Effector memory CD4-positive, alpha-beta T cell (primary cell): Measurements from ENCODE around the gene FIGNL2.
"Not testable (repeated sequence)": the region's sequence is repeated elsewhere in the genome, so short reads cannot be mapped to it uniquely, and the experiment has no call there.

Source experiments
- DNase-seq, 3 donors: peaks; one replicate each; pipeline ENCODE4 v3.0.0-alpha.2; 2020
- H3K27ac ChIP-seq: 2 replicates; pipeline ENCODE4 v1.7.0; 2013; ENCODE audit warnings: mild to moderate bottlenecking, low read length, moderate library complexity; ENCODE audit not compliant: insufficient read depth, poor library complexity, severe bottlenecking
- H3K27me3 ChIP-seq: replicated peaks from 2 replicates; pipeline ENCODE4 v1.7.0; 2013; ENCODE audit warnings: mild to moderate bottlenecking, low read length; ENCODE audit not compliant: insufficient read depth, control insufficient read depth, poor library complexity, severe bottlenecking
- H3K36me3 ChIP-seq: 2 replicates; pipeline ENCODE4 v1.7.0; 2013; ENCODE audit warnings: mild to moderate bottlenecking, low read length, moderate library complexity; ENCODE audit not compliant: control insufficient read depth, insufficient read depth
- H3K4me1 ChIP-seq: 2 replicates; pipeline ENCODE4 v1.7.0; 2013; ENCODE audit warnings: low read length, mild to moderate bottlenecking; ENCODE audit not compliant: control insufficient read depth, insufficient read depth, poor library complexity, severe bottlenecking
- H3K4me3 ChIP-seq: 2 replicates; pipeline ENCODE4 v1.7.0; 2013; ENCODE audit warnings: low read length, low read depth, mild to moderate bottlenecking; ENCODE audit not compliant: insufficient read depth, poor library complexity, severe bottlenecking
- H3K9me3 ChIP-seq: 2 replicates; pipeline ENCODE4 v1.7.0; 2013; ENCODE audit warnings: mild to moderate bottlenecking, low read length, moderate library complexity; ENCODE audit not compliant: control insufficient read depth

The FIGNL2 gene

DNA sequence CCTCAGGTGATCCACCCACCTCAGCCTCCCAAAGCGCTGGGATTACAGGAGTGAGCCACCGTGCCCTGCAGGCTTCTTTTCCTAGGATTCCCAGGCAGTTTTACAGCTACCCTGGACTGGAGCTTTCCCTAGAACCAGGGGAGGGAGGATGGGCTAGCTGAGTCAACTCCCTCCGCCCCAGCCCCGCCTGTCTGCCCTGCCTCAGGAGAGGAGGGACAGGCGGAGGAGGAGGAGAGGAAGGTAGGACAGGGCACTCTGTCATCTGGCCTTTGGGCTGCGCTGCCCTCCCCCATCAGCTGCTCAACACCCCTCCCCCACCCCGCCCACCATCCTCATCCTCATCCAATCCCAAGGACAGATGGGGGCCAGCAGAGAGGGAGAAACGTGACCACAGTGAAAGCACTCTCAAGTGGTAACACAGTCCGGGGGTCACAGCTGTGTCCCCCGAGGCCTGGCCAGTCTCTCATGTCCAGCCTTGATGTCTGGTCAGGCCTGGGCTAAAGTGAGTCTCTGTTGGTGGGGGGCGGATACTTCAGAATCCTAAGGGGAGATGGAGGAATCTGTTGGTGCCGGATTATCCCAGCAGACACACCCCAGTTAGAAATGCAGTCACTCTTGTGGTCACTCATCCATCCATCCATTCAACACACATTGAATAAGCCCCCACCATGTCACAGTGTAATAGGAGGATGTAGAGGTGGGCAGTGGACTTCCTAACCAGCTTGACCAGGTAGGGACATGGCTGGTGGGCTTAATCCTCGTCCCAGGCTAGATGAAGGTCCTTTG lies 12.3 kb downstream of the FIGNL2 start:
- Histone ChIP-seq H3K27ac (no peak overlapping the region), H3K4me3 (no peak overlapping the region), H3K27me3 (no peaks in the 10 kb centered on the region), H3K36me3 (no peaks in the 10 kb centered on the region), H3K4me1 (peaks cover 7% of the 10 kb centered on the region), H3K9me3 (no peaks in the 10 kb centered on the region)
- DNase-seq = no peak

DNA sequence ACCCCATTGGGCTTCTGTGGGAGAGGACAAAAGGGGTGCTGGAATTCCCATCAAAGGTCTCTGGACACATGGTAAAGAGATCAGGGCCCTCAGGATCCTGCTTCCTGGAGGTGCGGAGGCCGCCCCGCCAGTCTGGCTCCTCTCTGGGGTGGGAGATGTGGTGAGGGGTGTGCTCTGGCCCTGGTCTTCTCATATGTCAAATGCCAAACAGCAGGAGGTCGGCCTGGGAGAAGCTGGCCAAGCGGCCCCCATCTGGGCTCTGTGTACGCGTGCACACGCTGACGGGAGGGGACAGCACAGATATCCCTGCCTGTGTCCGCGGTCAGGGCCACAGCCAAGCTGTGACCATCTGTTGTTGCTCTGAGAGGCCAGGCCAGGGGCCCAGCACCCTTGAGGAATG lies 14.1 kb downstream of the FIGNL2 start:
- DNase-seq = no peak
- no peaks in the 10 kb centered on the region for H3K9me3 ChIP-seq
- no peaks in the 10 kb centered on the region for H3K36me3 ChIP-seq
- no peak overlapping the region for H3K4me3 ChIP-seq
- H3K27me3 ChIP-seq = no peaks in the 10 kb centered on the region
- H3K4me1 ChIP-seq = peaks cover 7% of the 10 kb centered on the region
- H3K27ac ChIP-seq = no peak overlapping the region

DNA sequence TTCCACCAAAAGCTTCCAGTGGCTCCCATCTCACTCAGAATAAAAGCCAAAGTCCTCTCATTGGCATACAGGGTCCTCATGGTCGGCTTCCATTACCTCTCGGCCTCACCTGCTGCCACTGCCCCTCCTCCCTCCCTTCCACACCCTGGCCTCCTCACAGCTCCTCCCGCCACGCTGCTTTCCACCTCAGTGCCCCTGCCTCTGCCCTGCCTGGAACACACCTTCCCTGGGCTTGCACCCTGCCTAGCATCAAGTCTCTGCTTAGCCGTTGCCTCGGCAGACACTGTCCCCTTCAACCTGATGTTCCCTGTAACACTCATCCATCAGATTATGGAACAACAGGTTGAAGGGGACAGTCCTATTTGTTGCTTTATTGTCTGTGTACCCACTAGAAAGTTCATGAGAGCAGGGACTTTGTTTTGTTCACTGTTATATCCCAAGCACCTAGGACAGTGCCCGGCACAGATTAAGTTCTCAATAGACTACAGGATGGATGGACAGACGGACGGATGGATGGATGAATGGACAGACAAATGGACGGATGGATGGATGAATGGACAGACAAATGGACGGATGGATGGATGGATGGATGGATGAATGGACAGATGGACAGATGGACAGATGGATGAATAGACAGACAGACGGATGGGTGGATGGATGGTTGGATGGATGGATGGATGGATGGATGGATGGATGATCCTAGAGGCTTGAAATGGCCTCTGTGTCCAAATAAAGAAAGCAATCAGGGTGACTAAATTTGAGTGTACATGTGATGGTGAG lies 14.9 kb downstream of the FIGNL2 start:
- Histone ChIP-seq H3K27me3 (no peaks in the 10 kb centered on the region), H3K4me3 (no peak overlapping the region), H3K27ac (no peak overlapping the region), H3K36me3 (no peaks in the 10 kb centered on the region), H3K4me1 (peaks cover 7% of the 10 kb centered on the region), H3K9me3 (no peaks in the 10 kb centered on the region)
- no peak for DNase-seq

DNA sequence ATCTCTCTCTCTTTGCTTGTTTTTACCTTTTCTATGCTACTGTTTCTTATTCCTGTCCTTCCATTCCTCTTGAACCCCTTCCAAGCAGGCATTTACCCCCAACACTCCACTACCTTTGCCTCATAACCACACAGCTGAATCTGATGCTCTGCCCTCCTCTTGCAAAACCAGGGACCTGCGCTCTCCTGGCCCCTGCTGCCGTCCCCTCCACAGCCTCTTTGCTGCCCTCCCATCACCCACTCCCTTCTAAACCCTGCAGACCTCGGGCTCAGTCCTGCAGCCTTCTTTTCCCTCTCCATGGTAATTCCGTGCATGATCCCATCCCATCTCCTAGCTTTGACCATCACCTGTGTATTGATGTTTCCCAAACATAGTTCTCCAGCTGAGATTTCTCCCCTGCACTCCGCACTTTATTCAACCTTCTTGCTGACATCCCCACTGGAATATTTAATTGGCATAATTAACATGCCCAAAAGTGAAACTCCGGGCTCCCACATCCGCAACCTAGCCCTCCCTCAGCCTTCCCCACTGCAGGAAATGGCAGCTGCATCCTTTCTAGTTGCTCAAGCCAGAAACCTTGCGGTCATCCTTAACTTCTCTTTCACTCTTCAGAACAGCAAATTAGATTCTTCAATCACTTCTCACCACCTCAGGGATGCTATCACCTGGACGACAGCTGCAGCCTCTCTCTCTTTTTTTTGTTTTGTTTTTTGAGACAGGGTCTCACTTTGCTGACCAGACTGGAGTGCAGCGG lies 16.0 kb downstream of the FIGNL2 start:
- H3K27ac ChIP-seq = no peak overlapping the region
- H3K4me3 ChIP-seq = no peak overlapping the region
- no peaks in the 10 kb centered on the region for H3K9me3 ChIP-seq
- H3K27me3 ChIP-seq = no peaks in the 10 kb centered on the region
- no peaks in the 10 kb centered on the region for H3K36me3 ChIP-seq
- no peak for DNase-seq
- H3K4me1 ChIP-seq = peaks cover 11% of the 10 kb centered on the region

DNA sequence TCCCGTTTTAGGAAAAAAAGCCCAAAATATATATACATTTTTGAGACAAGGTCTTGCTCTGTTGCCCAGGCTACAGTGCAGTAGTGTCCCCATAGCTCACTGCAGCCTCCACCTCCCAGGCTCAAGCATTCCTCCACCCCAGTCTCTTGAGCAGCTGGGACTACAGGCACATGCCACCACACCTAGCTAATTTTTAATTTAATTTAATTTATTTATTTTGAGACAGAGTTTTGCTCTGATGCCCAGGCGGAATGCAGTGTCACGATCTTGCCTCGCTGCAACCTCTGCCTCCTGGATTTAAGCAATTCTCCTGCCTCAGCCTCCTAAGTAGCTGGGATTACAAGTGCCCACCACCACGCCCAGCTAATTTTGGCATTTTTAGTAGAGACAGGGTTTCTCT lies 16.7 kb downstream of the FIGNL2 start:
- H3K27me3 ChIP-seq, H3K36me3 ChIP-seq, H3K4me3 ChIP-seq, H3K9me3 ChIP-seq, DNase-seq, H3K27ac ChIP-seq: not testable (repeated sequence)
- H3K4me1 ChIP-seq = peaks cover 11% of the 10 kb centered on the region

DNA sequence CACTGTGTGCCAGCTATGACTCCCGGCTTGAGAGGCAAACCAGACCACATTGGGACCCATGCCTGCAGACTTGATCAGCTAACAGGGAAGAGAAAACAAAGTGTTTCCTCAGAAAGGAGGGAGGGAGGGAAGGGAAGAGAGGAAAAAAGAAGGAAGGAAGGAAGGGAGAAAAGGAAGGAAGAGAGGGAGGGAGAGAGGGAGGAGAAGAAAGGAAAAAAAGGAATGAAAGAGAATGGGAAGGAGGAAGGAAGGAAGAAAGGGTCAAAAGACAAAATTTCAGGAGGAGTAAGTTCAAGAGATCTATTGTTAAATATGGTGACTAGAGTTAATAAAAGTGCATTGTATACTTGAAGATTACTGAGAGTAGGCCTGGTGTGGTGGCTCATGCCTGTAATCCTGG lies 18.9 kb downstream of the FIGNL2 start:
- H3K9me3 ChIP-seq = no peaks in the 10 kb centered on the region
- no peaks in the 10 kb centered on the region for H3K27me3 ChIP-seq
- DNase-seq = no peak
- no peak overlapping the region for H3K27ac ChIP-seq
- no peak overlapping the region for H3K4me3 ChIP-seq
- peaks cover 11% of the 10 kb centered on the region for H3K4me1 ChIP-seq
- H3K36me3 ChIP-seq = no peaks in the 10 kb centered on the region

DNA sequence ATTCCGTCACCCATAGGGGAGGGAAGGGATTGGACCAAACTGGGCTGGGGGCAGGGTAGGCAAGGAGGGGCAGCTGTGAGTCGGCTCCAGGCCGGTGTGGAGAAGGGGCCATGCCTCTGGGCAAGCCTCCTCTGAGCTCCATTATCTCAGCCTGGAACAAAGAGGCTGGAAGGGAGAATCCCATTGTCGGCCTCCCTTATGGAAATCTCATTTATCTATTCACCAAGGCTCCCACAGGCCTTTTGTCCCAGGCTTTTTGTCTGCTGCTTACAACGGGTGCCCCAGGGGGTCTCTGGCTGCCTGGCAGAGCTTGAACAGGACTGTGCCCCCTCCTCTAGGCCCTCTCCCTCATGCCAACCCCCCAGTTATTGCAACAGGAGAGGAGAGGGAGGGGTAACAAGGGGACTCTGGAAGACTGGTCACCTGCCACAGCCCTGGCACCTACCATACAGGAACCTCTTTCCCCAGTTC lies 19.5 kb downstream of the FIGNL2 start:
- H3K4me1 ChIP-seq = peaks cover 11% of the 10 kb centered on the region
- H3K36me3 ChIP-seq = no peaks in the 10 kb centered on the region
- DNase-seq = no peak

DNA sequence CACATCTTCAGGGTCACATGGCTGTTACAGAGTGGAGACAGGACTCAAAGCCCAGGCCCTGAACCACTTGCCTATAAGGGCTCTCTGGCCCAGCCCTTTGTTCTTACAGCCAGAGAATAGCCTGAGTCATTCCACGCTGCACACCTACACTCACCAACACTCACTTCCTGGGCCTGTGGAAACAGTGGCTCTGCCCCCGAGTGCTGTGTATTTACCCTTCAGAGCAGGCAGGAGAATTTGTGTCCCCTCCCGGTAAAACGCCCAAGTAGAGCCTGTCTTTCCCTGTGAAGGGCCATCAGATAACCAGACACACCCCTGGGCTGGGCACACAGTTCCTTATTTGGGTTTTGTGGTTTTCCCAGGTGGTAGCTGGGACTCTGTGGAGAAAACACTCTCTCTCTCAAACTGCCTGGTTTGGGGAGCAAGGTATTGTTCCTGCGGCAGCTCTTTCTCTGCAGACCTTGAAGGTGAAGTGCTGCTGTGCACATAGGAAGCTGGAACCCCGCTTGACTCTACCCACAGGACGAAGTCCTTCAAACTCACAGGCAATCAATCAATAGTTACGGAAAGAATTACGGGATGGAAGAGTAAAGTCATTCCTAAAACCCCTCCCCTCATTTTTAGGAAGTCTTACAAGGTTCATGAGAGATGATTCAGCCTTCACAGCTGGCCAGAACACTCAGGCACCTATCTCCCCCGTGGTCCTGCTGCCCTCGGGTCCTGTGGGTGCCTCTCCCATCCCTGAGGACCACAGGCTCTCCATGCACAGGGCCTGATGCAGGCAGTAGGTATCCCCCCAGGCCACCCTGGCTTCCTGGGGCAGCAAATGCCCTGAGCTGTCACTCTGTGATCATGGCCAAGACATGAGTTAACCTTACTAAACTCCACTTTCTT lies 20.3 kb downstream of the FIGNL2 start:
- H3K4me3 ChIP-seq = no peak overlapping the region
- H3K27ac ChIP-seq = no peak overlapping the region

More for the DNA sequence above, 19.5 kb downstream of the FIGNL2 start:
- no peak overlapping the region for H3K4me3 ChIP-seq
- H3K9me3 ChIP-seq = no peaks in the 10 kb centered on the region
- H3K27me3 ChIP-seq = no peaks in the 10 kb centered on the region
- no peak overlapping the region for H3K27ac ChIP-seq

DNA sequence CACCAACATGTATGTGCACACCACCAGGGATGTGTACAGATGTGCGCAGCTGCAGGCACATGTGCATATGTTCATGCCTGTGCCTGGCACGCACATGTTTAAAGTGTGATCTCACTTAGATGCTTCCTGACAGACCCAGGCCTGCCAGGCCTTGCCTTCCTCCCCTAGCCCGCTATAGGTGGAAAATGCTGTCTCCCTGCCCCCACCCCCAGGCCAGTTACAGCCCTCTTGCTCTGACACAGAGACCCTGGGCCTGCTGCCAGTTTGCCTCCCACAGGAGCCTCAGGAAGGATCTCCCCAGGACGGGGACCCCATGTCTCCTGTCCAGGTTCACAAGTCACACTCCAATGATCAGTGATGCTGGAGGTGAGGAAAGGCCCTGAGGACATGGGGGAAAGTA lies 21.6 kb downstream of the FIGNL2 start:
- no peak overlapping the region for H3K27ac ChIP-seq
- H3K36me3 ChIP-seq = no peaks in the 10 kb centered on the region
- no peaks in the 10 kb centered on the region for H3K9me3 ChIP-seq
- no peak overlapping the region for H3K4me3 ChIP-seq
- H3K27me3 ChIP-seq = no peaks in the 10 kb centered on the region
- peaks cover 4% of the 10 kb centered on the region for H3K4me1 ChIP-seq
- DNase-seq = no peak

More for the DNA sequence above, 20.3 kb downstream of the FIGNL2 start:
- H3K36me3 ChIP-seq = no peaks in the 10 kb centered on the region
- H3K27me3 ChIP-seq = no peaks in the 10 kb centered on the region
- H3K4me1 ChIP-seq = peaks cover 11% of the 10 kb centered on the region
- H3K9me3 ChIP-seq = no peaks in the 10 kb centered on the region
- DNase-seq = no peak
